H9 (cell line): Measurements from ENCODE around the gene LYPD6. TPM values are rescaled to one million over a fixed set of nuclear protein-coding genes. Genes with fewer than 3 reads are reported as not detected.

Experiments
- DNase-seq: peaks from one replicate; pipeline ENCODE4 v3.0.0-alpha.2; 2017
- H2AFZ ChIP-seq: one replicate; pipeline ENCODE4 v1.6.1; 2013; ENCODE audit warnings: mild to moderate bottlenecking, low read length, control low read depth, moderate library complexity
- H2AK5ac ChIP-seq: 2 replicates; pipeline ENCODE4 v1.6.1; 2013; ENCODE audit warnings: low read length, control low read depth, mixed read lengths; ENCODE audit not compliant: insufficient read length
- H2BK120ac ChIP-seq: one replicate; pipeline ENCODE4 v1.6.1; 2013; ENCODE audit warnings: low read depth, mild to moderate bottlenecking, low read length, control low read depth, inconsistent platforms; ENCODE audit not compliant: poor library complexity, severe bottlenecking
- H2BK12ac ChIP-seq: 2 replicates; pipeline ENCODE4 v1.6.1; 2013; ENCODE audit warnings: low read length, control low read depth, mixed read lengths, low read depth; ENCODE audit not compliant: insufficient read length
- H2BK15ac ChIP-seq: 2 replicates; pipeline ENCODE4 v1.6.1; 2013; ENCODE audit warnings: low read depth, low read length, control low read depth
- H2BK20ac ChIP-seq: one replicate; pipeline ENCODE4 v1.6.1; 2013; ENCODE audit warnings: low read depth, mild to moderate bottlenecking, low read length, control low read depth, inconsistent platforms; ENCODE audit not compliant: poor library complexity, severe bottlenecking
- H2BK5ac ChIP-seq: 2 replicates; pipeline ENCODE4 v1.6.1; 2013; ENCODE audit warnings: low read length, control low read depth, mixed read lengths; ENCODE audit not compliant: insufficient read length
- H3K14ac ChIP-seq: 2 replicates; pipeline ENCODE4 v1.6.1; 2013; ENCODE audit warnings: low read length, control low read depth; ENCODE audit not compliant: insufficient read depth
- H3K18ac ChIP-seq: 2 replicates; pipeline ENCODE4 v1.6.1; 2013; ENCODE audit warnings: low read depth, mild to moderate bottlenecking, mixed read lengths, low read length, control low read depth; ENCODE audit not compliant: insufficient read length
- H3K23ac ChIP-seq: 2 replicates; pipeline ENCODE4 v1.6.1; 2013; ENCODE audit warnings: low read length, control low read depth, mixed read lengths, low read depth; ENCODE audit not compliant: insufficient read length
- H3K23me2 ChIP-seq: 2 replicates; pipeline ENCODE4 v1.6.1; 2013; ENCODE audit warnings: low read depth, mild to moderate bottlenecking, mixed read lengths, low read length, control low read depth; ENCODE audit not compliant: insufficient read length, poor library complexity, severe bottlenecking
- H3K27ac ChIP-seq: 2 replicates; pipeline ENCODE4 v1.5.1; 2013; ENCODE audit warnings: low read length, control low read depth, mixed read lengths, low read depth; ENCODE audit not compliant: insufficient read length
- H3K27me3 ChIP-seq: 2 replicates; pipeline ENCODE4 v1.6.1; 2013; ENCODE audit warnings: low read length, control low read depth, inconsistent platforms; ENCODE audit not compliant: insufficient read depth
- H3K4ac ChIP-seq: 2 replicates; pipeline ENCODE4 v1.6.1; 2013; ENCODE audit warnings: low read depth, mild to moderate bottlenecking, control low read depth, inconsistent platforms, low read length, moderate library complexity
- H3K4me1 ChIP-seq: 2 replicates; pipeline ENCODE4 v1.6.1; 2013; ENCODE audit warnings: low read length, control low read depth, inconsistent platforms; ENCODE audit not compliant: insufficient read depth
- H3K4me2 ChIP-seq: 2 replicates; pipeline ENCODE4 v1.6.1; 2013; ENCODE audit warnings: low read length, control low read depth, mixed read lengths; ENCODE audit not compliant: insufficient read length, insufficient read depth
- H3K56ac ChIP-seq: 2 replicates; pipeline ENCODE4 v1.6.1; 2013; ENCODE audit warnings: low read depth, mild to moderate bottlenecking, mixed read lengths, low read length, control low read depth; ENCODE audit not compliant: insufficient read length
- H3K79me1 ChIP-seq: 2 replicates; pipeline ENCODE4 v1.6.1; 2013; ENCODE audit warnings: low read depth, mild to moderate bottlenecking, moderate library complexity, low read length, control low read depth, inconsistent platforms; ENCODE audit not compliant: insufficient read depth, poor library complexity, severe bottlenecking
- H3K79me2 ChIP-seq: 2 replicates; pipeline ENCODE4 v1.6.1; 2013; ENCODE audit warnings: low read length, control low read depth, inconsistent platforms; ENCODE audit not compliant: insufficient read depth
- H3K9ac ChIP-seq: 2 replicates; pipeline ENCODE4 v1.6.1; 2013; ENCODE audit warnings: low read length, control low read depth, mixed read lengths; ENCODE audit not compliant: insufficient read length; ENCODE audit errors: extremely low read depth
- H3K9me3 ChIP-seq: one replicate; pipeline ENCODE4 v1.6.1; 2013; ENCODE audit warnings: low read depth, low read length, inconsistent platforms; ENCODE audit not compliant: control insufficient read depth
- H3T11ph ChIP-seq: one replicate; pipeline ENCODE4 v1.6.1; 2013; ENCODE audit warnings: mild to moderate bottlenecking, low read length, control low read depth, inconsistent platforms
- H4K20me1 ChIP-seq: one replicate; pipeline ENCODE4 v1.6.1; 2013; ENCODE audit not compliant: control insufficient read depth, insufficient read length, insufficient read depth
- H4K5ac ChIP-seq: 2 replicates; pipeline ENCODE4 v1.6.1; 2013; ENCODE audit warnings: low read depth, mild to moderate bottlenecking, mixed read lengths, low read length, control low read depth; ENCODE audit not compliant: insufficient read length
- H4K8ac ChIP-seq: replicated peaks from 2 replicates; pipeline ENCODE4 v1.6.1; 2013; ENCODE audit warnings: low read length, control low read depth, mixed read lengths, low read depth; ENCODE audit not compliant: insufficient read length
- H4K91ac ChIP-seq: 2 replicates; pipeline ENCODE4 v1.6.1; 2013; ENCODE audit warnings: low read depth, mild to moderate bottlenecking, moderate library complexity, mixed read lengths, low read length, control low read depth; ENCODE audit not compliant: insufficient read length
- H3K27ac Mint-ChIP-seq, 3 experiments: 2 replicates in 2 of 3; 3 replicates in 1 of 3; pipeline ENCODE4 v1.8.0; 2020 to 2021; ENCODE audit warnings: mixed read lengths in 3 of 3, mild to moderate bottlenecking in 1 of 3, moderate library complexity in 1 of 3
- H3K27me3 Mint-ChIP-seq: 2 replicates; pipeline ENCODE4 v1.8.0; 2021; ENCODE audit warnings: low read depth, mild to moderate bottlenecking, moderate library complexity, mixed read lengths
- H3K36me3 Mint-ChIP-seq, 3 experiments: 2 replicates in 2 of 3; 3 replicates in 1 of 3; pipeline ENCODE4 v1.8.0; 2020 to 2021; ENCODE audit warnings: low read depth in 3 of 3, mixed read lengths in 3 of 3; ENCODE audit not compliant: insufficient read depth in 1 of 3
- H3K4me1 Mint-ChIP-seq, 2 experiments: 2 replicates each; pipeline ENCODE4 v1.8.0; 2020; ENCODE audit warnings: mixed read lengths in 2 of 2
- H3K4me3 Mint-ChIP-seq, 2 experiments: 2 replicates in 1 of 2; 3 replicates in 1 of 2; pipeline ENCODE4 v1.8.0; 2020 to 2021; ENCODE audit warnings: mild to moderate bottlenecking in 2 of 2, mixed read lengths in 2 of 2, moderate library complexity in 1 of 2
- H3K9me3 Mint-ChIP-seq, 2 experiments: 2 replicates in 1 of 2; 3 replicates in 1 of 2; pipeline ENCODE4 v1.8.0; 2020; ENCODE audit warnings: mild to moderate bottlenecking in 2 of 2, mixed read lengths in 2 of 2, moderate library complexity in 1 of 2
- WGBS: extraction: QIAGEN DNeasy Blood & Tissue Kit; methylation state at CpG from one replicate; pipeline ENCODE4 v1.1.7; 2013; ENCODE audit warnings: missing lambda C conversion rate, low lambda C conversion rate, mixed read lengths; ENCODE audit not compliant: insufficient read length; ENCODE audit errors: extremely low coverage; 5-methylcytosine and 5-hydroxymethylcytosine counted together
- total RNA-seq: library from RNA; stranded (reverse); gene quantifications from 2 replicates; pipeline ENCODE4 v1.2.1, GENCODE V29; 2021
- TF ChIP-seq, protein P1 (sequence below): fragments of 200-600 bp; sonication (generic); conservative IDR thresholded peaks from 3 replicates; pipeline ENCODE4 v1.8.0; 2021; ENCODE audit warnings: antibody characterized with exemption, mild to moderate bottlenecking

The LYPD6 gene
- total RNA-seq, 1 experiment from 2014 or later = 3.0 TPM

GRCh38 chr2:149355716-149356422 lies 25.5 kb downstream of the LYPD6 start:
- Histone ChIP-seq H2BK120ac (no peak overlapping the region), H3K9ac (no peak overlapping the region), H3K79me2 (no peaks in the 10 kb centered on the region), H3K14ac (no peak overlapping the region), H4K8ac (no peak overlapping the region), H4K5ac (no peak overlapping the region), H2BK15ac (no peak overlapping the region), H3K18ac (no peak overlapping the region), H4K20me1 (no peaks in the 10 kb centered on the region), H3K27me3 (no peaks in the 10 kb centered on the region), H2BK5ac (no peak overlapping the region), H3K23me2 (no peaks in the 10 kb centered on the region), H3K4me2 (no peak overlapping the region), H3K27ac (no peak overlapping the region), H4K91ac (no peak overlapping the region), H2BK20ac (no peak overlapping the region), H3K56ac (no peak overlapping the region), H3K4ac (no peak overlapping the region), H3K4me1 (no peaks in the 10 kb centered on the region; the same call in 1 of the 2 replicates), H3K79me1 (no peaks in the 10 kb centered on the region), H2AK5ac (no peak overlapping the region), H2BK12ac (no peak overlapping the region), H3K9me3 (no peaks in the 10 kb centered on the region), H3T11ph (no peak overlapping the region), H3K23ac (no peak overlapping the region), H2AFZ (no peak overlapping the region)
- no peak overlapping the region for H3K27ac Mint-ChIP-seq
- TF ChIP-seq, protein P1, sequence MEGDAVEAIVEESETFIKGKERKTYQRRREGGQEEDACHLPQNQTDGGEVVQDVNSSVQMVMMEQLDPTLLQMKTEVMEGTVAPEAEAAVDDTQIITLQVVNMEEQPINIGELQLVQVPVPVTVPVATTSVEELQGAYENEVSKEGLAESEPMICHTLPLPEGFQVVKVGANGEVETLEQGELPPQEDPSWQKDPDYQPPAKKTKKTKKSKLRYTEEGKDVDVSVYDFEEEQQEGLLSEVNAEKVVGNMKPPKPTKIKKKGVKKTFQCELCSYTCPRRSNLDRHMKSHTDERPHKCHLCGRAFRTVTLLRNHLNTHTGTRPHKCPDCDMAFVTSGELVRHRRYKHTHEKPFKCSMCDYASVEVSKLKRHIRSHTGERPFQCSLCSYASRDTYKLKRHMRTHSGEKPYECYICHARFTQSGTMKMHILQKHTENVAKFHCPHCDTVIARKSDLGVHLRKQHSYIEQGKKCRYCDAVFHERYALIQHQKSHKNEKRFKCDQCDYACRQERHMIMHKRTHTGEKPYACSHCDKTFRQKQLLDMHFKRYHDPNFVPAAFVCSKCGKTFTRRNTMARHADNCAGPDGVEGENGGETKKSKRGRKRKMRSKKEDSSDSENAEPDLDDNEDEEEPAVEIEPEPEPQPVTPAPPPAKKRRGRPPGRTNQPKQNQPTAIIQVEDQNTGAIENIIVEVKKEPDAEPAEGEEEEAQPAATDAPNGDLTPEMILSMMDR = no peak
- DNase-seq = no peak
- peaks cover 0 to 4% (median 2%) of the 10 kb centered on the region in 3 experiments; a peak in 3 of 7 replicates for H3K36me3 Mint-ChIP-seq
- WGBS = no CpG with 5 or more reads among the region's 4 CpGs
- no peak overlapping the region for H3K4me3 Mint-ChIP-seq
- H3K9me3 Mint-ChIP-seq = no peaks in the 10 kb centered on the region
- no peaks in the 10 kb centered on the region for H3K27me3 Mint-ChIP-seq
- peaks cover 17 to 26% of the 10 kb centered on the region in 2 experiments for H3K4me1 Mint-ChIP-seq
